Activated T-cell treated with anti-CD3 and anti-CD28 coated beads for 48 hours (primary cell): ENCODE results near the gene HDLBP.

Experiments
- DNase-seq: peaks from one replicate; pipeline ENCODE4 v3.0.0-alpha.2; 2020; ENCODE audit warnings: low read depth

HDLBP gene

DNA sequence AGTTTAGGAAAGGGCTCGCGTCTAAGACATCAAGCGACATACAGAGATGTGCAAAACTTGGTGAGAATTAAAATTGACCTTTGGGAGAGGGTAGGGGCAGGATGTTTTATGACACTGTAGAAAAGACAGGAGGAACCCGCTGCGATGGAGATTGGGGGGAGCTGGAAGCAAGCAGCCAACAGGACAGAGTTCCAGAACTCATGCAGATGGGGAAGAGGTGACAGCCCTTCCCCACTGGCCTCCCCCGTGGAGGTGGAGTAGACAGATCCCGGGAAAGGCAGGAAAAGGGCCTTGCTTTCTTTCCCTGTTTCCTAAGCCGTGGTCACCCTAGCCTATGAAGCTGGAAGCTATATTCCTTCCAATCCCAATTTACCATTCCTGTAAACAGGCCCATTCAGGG lies 87.9 kb downstream of the HDLBP start:
- DNase-seq, result no peak

DNA sequence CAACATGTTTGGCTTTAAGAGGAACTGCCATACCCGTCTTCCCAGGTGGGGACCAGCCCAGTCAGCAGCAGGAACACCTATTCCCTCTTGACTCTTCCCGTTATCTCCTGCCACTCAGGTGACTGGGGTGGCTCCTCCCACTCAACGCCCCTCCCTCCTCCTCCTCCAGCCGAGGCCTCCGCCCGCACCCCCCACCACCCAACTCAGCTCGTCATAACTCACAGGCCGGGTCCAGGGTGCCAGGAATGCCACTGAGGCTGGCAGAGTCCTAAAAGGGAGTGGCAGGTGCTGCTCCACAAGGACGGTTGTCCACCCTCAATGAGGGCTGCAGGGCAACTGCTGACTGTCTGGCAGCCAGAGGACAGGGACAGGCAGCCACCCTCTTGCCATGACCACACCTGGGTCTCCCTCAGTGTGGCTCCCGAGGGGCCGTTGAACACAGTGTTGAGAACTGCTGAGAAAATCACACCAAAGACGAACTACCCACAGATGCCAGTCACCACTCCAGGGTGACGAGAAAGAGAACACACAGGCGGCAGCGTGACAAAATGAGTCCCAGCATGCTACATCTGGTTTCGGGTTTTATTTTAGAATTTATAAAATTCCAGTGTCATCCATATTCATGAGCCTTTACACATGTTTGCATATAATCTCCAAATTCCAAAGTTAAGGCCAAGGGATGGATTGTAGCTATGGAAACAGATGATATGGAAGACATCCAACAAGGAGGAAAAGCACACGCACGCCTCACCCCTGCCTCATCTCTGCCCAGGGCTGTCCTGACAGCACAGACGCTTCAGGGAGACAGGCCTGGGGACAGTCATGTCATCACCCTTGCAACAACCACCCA lies 88.5 kb downstream of the HDLBP start:
- DNase-seq, result no peak

GRCh38 chr2:241225983-241226382 lies 89.5 kb downstream of the HDLBP start:
- DNase-seq, result no peak

- no peak for DNase-seq
These were observed 89.9 kb downstream of the HDLBP start for GRCh38 chr2:241225545-241225944.

GRCh38 chr2:241224851-241225438 lies 90.5 kb downstream of the HDLBP start:
- DNase-seq, result no peak

- no peak for DNase-seq
These were observed 91.2 kb downstream of the HDLBP start for GRCh38 chr2:241224018-241224850.

GRCh38 chr2:241223211-241224017 lies 92.1 kb downstream of the HDLBP start:
- no peak for DNase-seq

- no peak for DNase-seq
These were observed 95.6 kb downstream of the HDLBP start for GRCh38 chr2:241219856-241220356.

DNA sequence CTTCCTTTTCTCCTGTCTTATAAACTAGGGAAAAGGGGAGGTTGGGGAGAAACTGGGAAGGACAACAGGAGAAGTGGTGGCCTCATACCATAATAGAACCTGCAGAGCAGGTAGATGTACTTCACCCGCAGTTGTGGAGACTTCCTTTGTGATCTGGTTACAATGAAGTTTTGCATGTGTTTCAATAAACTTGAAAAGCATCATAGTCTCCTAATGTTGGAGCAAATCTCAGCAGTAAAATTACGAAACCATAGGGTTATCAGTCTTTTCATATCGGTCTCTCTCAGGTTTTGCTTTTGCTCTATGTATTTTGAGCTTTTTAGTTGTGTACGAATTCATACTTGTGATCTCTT lies 96.5 kb downstream of the HDLBP start:
- DNase-seq, result no peak

DNA sequence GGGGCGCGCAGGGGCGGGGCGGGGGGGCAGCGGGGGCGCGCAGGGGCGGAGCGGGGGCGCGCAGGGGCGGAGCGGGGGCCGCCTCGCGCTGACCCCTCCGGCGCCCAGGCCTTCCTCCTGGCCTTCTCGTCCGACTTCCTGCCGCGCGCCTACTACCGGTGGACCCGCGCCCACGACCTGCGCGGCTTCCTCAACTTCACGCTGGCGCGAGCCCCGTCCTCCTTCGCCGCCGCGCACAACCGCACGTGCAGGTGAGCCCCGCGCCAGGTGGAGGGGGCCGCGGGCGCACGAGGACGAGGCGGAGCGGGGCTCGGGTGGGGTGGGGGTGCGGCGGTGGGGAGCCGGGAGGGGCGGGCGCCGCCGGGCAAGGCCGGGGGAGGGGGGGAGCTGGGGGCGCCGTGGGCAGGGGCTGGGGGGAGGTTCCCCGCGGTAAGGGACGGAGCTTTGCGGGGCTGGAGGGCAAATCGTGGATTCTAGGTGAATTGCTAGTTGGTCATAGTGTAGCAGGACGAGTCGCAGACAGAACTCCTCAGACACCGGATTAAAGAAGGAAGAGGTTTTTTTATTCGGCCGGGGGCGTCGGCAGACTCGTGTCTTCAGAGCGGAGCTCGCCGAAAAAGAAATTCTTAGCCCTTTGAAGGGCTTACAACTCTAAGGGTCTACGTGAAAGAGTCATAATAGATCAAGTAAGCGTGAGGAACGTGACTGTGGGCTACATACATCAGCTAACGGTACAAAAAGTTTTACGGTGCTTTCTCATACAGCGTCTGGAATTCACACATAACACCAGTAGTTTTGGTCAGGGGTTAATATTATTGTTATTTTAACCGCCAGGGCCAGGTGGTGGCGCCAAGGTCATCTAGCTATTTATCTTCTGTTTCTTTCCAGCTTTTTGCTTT lies 97.1 kb downstream of the HDLBP start:
- no peak for DNase-seq

DNA sequence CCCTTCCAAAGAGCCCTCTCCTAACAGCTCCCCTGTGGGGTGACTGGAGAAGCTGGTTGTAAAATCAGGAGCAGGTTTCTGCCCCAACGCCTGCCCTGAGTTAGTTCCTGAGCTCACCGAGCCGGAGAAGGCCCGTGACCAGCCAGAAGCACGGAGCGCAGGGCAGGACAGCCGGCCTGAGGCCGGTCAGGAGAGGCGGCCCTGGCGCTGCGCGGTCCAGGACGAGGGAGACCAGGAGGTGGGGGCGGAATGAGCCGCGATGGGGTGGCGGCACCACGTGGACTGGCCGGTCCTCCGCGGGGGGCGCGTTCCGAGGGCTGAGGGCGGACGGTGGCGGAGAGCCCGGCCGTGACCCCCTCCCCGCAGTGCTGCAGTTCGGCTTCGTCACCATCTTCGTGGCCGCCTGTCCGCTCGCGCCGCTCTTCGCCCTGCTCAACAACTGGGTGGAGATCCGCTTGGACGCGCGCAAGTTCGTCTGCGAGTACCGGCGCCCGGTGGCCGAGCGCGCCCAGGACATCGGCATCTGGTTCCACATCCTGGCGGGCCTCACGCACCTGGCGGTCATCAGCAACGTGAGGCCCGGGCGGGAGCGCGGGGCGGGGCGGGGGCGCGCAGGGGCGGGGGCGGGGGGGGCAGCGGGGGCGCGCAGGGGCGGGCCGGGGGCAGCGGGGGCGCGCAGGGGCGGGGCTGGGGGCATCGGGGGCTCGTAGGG lies 98.0 kb downstream of the HDLBP start:
- peak; percentile 29 for DNase-seq

DNA sequence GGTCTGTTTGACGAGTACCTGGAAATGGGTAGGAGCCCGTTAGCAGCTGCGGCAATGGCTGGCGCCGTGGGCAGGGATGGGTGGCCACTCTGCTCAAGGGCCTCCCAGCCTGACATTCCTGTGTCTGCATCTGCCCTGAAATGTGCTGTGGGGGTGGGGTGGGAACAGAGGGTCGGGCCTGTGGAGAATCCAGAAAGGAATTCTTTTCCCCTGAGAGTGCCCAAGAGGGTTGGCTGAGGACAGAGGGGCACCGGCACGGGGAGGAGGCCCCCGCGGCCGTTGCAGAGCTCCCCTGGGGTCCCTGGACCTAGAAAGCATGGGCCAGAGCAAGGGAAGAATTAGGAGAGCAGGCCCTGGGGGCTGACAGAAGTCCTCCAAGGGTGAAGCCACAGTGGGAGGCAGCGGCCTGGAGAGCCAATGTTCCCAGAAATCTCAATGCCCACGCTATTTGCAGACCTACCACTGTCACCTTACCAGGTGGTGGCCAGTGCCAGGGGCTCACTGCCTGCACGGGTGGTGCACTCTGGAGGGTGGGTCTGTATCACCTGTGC lies 99.2 kb downstream of the HDLBP start:
- no peak for DNase-seq

DNA sequence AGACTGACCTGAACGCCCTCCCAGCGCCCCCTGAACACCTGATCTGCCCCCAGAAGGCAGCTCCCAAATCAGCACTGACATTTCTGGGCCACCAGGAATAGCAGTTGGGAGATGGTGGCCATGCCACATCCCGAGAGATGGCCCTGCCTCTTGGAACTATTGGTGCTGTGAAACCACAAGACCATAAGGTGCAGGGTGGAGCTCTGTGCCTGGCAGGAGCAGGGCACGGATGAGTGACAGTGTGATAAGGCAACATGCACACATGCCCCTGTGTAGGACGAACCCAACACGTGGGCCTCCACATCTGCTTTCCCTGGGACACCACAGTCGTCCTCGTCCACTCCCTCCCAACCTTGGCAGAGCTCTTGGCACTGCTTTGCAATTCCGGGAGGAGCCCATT lies 100.1 kb downstream of the HDLBP start:
- no peak for DNase-seq

GRCh38 chr2:241214766-241215165 lies 100.7 kb downstream of the HDLBP start:
- no peak for DNase-seq

GRCh38 chr2:241214209-241214608 lies 101.3 kb downstream of the HDLBP start:
- DNase-seq, result no peak

DNA sequence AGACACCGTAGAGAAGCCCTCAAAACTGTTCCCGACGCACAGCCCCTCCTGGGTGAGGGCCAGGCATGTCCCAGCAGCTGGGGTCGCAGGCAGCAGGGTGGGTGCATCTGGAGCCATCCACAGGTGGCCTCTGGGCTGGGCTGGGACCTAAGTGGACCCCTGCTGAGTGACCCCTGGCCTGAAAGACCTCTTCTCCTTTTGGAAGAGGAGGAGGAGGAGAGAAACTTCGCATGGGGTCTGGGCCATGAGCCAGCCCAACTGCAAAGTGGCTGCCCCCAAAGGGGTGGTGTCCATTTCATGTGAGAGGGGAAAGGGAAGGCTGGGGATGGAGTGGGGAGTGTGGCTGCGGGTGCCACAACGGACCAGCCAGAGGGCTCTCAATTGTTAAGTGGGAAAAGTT lies 101.9 kb downstream of the HDLBP start:
- no peak for DNase-seq

- DNase-seq, result no peak
These were observed 102.4 kb downstream of the HDLBP start for GRCh38 chr2:241213041-241213440.

DNA sequence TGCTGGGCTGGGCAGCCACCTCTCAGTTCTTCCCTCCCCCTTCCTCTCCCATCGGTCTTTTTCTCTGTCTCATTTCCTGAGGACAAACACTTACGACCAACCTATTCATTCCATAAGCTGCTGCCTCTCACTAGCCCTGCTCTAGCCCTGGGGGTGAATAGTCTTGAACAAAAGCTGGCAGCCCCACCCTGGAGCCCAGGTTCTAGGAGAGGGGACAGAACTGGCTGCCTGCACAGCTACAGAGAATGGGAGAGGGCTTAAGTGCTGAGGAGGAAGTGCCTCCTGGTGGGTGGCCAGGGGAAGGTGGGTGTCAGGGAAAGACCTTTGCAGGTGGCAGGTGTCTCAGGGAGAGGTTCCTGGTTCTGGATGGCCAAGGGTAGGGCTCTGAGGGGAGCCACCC lies 104.2 kb downstream of the HDLBP start:
- no peak for DNase-seq

DNA sequence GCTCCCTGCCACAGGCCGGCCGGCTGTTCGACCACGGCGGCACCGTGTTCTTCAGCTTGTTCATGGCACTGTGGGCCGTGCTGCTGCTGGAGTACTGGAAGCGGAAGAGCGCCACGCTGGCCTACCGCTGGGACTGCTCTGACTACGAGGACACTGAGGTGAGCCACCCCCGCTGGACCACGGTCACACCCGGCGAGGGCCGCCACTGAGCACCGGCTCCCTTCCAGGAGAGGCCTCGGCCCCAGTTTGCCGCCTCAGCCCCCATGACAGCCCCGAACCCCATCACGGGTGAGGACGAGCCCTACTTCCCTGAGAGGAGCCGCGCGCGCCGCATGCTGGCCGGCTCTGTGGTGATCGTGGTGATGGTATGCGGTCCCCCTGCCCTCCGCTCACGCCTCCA lies 106.2 kb downstream of the HDLBP start:
- no peak for DNase-seq

DNA sequence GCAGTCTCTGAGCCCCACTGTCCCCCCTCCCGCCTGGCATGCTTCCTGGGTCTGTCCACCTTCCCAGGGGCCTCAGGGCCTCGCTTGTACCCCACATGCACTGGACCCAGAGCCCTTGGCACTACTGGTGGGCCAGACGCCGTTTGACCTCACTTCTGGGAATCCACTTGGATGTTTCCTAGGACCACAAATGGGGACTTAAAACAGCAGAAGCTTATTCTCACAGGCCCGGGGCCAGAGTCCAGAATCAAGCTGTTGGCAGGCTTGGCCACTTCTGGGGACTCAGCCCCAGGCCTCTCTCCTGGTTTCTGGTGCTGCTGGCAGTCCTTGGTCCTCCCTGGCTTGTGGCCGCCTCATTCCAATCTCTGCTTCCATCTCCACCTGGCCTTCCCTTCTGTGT lies 107.4 kb downstream of the HDLBP start:
- no peak for DNase-seq
